ENCODE results near the gene KDM3A.

- no peak for TF ChIP-seq POLR2A (IDR thresholded peaks at IDR 0.05)
- TF ChIP-seq, protein P1, sequence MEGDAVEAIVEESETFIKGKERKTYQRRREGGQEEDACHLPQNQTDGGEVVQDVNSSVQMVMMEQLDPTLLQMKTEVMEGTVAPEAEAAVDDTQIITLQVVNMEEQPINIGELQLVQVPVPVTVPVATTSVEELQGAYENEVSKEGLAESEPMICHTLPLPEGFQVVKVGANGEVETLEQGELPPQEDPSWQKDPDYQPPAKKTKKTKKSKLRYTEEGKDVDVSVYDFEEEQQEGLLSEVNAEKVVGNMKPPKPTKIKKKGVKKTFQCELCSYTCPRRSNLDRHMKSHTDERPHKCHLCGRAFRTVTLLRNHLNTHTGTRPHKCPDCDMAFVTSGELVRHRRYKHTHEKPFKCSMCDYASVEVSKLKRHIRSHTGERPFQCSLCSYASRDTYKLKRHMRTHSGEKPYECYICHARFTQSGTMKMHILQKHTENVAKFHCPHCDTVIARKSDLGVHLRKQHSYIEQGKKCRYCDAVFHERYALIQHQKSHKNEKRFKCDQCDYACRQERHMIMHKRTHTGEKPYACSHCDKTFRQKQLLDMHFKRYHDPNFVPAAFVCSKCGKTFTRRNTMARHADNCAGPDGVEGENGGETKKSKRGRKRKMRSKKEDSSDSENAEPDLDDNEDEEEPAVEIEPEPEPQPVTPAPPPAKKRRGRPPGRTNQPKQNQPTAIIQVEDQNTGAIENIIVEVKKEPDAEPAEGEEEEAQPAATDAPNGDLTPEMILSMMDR (IDR thresholded peaks at IDR 0.05): no peak
These were observed 36.2 kb downstream of the KDM3A start for GRCh38 chr2:86477349-86477748.
